Neuronal stem cell (in vitro differentiated cells): ENCODE measurements around the gene DNASE2.
"Not testable (repeated sequence)": the region's sequence is repeated elsewhere in the genome, so short reads cannot be mapped to it uniquely, and the experiment has no call there.

ENCODE experiments used
- DNase-seq: peaks from one replicate; pipeline ENCODE4 v3.0.0-alpha.2; 2013; ENCODE audit warnings: low spot score
- H2AFZ ChIP-seq: one replicate; pipeline ENCODE4 v1.6.1; 2013; ENCODE audit warnings: mild to moderate bottlenecking, low read length, inconsistent platforms
- H2AK5ac ChIP-seq: 2 replicates; pipeline ENCODE4 v1.6.1; 2013; ENCODE audit warnings: low read depth, mild to moderate bottlenecking, inconsistent platforms, low read length, moderate library complexity, mixed read lengths
- H2BK120ac ChIP-seq: 2 replicates; pipeline ENCODE4 v1.6.1; 2013; ENCODE audit warnings: low read depth, mild to moderate bottlenecking, inconsistent platforms, low read length, moderate library complexity, mixed read lengths
- H2BK12ac ChIP-seq: one replicate; pipeline ENCODE4 v1.6.1; 2013; ENCODE audit warnings: low read length, inconsistent platforms
- H2BK15ac ChIP-seq: 2 replicates; pipeline ENCODE4 v1.6.1; 2013; ENCODE audit warnings: mild to moderate bottlenecking, low read length, inconsistent platforms, mixed read lengths
- H2BK5ac ChIP-seq: one replicate; pipeline ENCODE4 v1.6.1; 2013; ENCODE audit warnings: inconsistent platforms, mild to moderate bottlenecking, low read length, moderate library complexity
- H3K14ac ChIP-seq: one replicate; pipeline ENCODE4 v1.6.1; 2013; ENCODE audit warnings: low read length, inconsistent platforms
- H3K18ac ChIP-seq: 2 replicates; pipeline ENCODE4 v1.6.1; 2013; ENCODE audit warnings: low read length, inconsistent platforms
- H3K23ac ChIP-seq: 2 replicates; pipeline ENCODE4 v1.6.1; 2013; ENCODE audit warnings: low read depth, mild to moderate bottlenecking, mixed read lengths, low read length, inconsistent platforms; ENCODE audit not compliant: poor library complexity
- H3K27ac ChIP-seq: replicated peaks from 3 replicates; pipeline ENCODE4 v1.5.1; 2013; ENCODE audit warnings: low read length, inconsistent platforms
- H3K27me3 ChIP-seq, 3 experiments: 2 replicates each; pipeline ENCODE4 v1.6.1; 2013; ENCODE audit warnings: low read length in 3 of 3, mild to moderate bottlenecking in 2 of 3, inconsistent platforms in 1 of 3, low read depth in 1 of 3, mixed read lengths in 1 of 3, moderate library complexity in 1 of 3; ENCODE audit not compliant: control insufficient read depth in 3 of 3, insufficient read depth in 3 of 3
- H3K36me3 ChIP-seq, 2 donors: replicated peaks in 1 of 2; 2 replicates each; pipeline ENCODE4 v1.6.1; 2013; ENCODE audit warnings: low read length in 2 of 2; ENCODE audit not compliant: control insufficient read depth in 2 of 2, insufficient read depth in 2 of 2
- H3K4ac ChIP-seq: 2 replicates; pipeline ENCODE4 v1.6.1; 2013; ENCODE audit warnings: inconsistent platforms, mild to moderate bottlenecking, low read length, moderate library complexity
- H3K4me1 ChIP-seq, 2 donors: 1 replicate in 1 of 2; 2 replicates in 1 of 2; pipeline ENCODE4 v1.6.1; 2013; ENCODE audit warnings: low read length in 2 of 2, low read depth in 1 of 2; ENCODE audit not compliant: control insufficient read depth in 2 of 2, insufficient read depth in 1 of 2
- H3K4me2 ChIP-seq: one replicate; pipeline ENCODE4 v1.6.1; 2013; ENCODE audit warnings: mild to moderate bottlenecking, low read length, inconsistent platforms; ENCODE audit not compliant: insufficient read depth, poor library complexity, severe bottlenecking
- H3K4me3 ChIP-seq, 2 donors: 2 replicates each; pipeline ENCODE4 v1.5.1; 2013; ENCODE audit warnings: low read length in 2 of 2, mild to moderate bottlenecking in 2 of 2, inconsistent platforms in 1 of 2, moderate library complexity in 1 of 2
- H3K79me1 ChIP-seq: one replicate; pipeline ENCODE4 v1.6.1; 2013; ENCODE audit warnings: low read depth, mild to moderate bottlenecking, inconsistent platforms, low read length, moderate library complexity
- H3K9ac ChIP-seq: one replicate; pipeline ENCODE4 v1.6.1; 2013; ENCODE audit warnings: mild to moderate bottlenecking, low read depth, low read length, inconsistent platforms; ENCODE audit not compliant: poor library complexity
- H3K9me3 ChIP-seq, 2 donors: replicated peaks in 1 of 2; 2 replicates each; pipeline versions ENCODE3 to v1.6.1; 2013; ENCODE audit warnings: low read length in 2 of 2, mild to moderate bottlenecking in 2 of 2, inconsistent platforms in 1 of 2, low read depth in 1 of 2, mixed read lengths in 1 of 2, moderate library complexity in 1 of 2; ENCODE audit not compliant: control insufficient read depth in 2 of 2, insufficient read depth in 1 of 2
- H4K8ac ChIP-seq: one replicate; pipeline ENCODE4 v1.6.1; 2013; ENCODE audit warnings: low read depth, mild to moderate bottlenecking, inconsistent platforms, low read length, moderate library complexity
- H4K91ac ChIP-seq: one replicate; pipeline ENCODE4 v1.6.1; 2013; ENCODE audit warnings: low read length, low read depth, mild to moderate bottlenecking, inconsistent platforms; ENCODE audit not compliant: poor library complexity
- WGBS, 2 donors: extraction: QIAGEN DNeasy Blood & Tissue Kit; methylation state at CpG; one replicate each; pipeline ENCODE4 v1.1.7; 2013; ENCODE audit warnings: missing lambda C conversion rate in 2 of 2, mixed read lengths in 1 of 2; ENCODE audit not compliant: insufficient read length in 2 of 2, insufficient replicate concordance in 1 of 2; ENCODE audit errors: extremely low coverage in 2 of 2; 5-methylcytosine and 5-hydroxymethylcytosine counted together

Gene DNASE2

DNA sequence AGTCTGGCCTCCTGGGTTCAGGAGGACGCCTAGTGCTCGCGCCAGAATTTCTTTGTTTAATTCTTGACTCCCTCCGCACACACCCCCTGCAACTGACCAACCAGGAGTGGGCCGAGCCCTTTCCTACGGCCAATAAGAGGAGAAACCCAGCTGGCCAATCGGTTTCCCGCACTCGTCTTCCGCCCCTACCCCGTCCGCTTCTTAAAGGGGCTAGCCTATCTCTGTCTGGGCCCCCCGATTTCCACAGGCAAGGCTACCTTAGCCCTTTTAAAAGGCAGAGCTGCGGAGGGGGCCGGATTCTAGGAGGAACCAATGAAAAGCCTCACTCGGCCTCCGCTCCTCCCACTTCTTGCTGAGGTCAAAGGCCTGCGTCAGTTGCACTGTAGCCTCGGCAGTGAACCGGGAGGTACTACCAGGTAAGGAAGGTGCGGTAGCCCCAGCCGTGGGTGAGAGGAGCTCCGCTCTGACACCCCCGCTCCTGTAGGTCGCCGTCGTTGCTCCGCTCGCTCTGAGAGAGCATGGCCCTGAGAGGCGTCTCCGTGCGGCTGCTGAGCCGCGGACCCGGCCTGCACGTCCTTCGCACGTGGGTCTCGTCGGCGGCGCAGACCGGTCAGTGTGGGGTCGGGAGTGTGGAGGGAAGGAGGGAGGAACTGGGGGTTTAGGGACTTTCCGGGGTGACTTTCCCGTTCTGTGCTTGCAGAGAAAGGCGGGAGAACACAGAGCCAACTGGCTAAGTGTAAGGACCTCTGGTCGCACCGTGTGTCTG lies 9.7 kb upstream of the DNASE2 start, which contains the start of gene GCDH:
TSS of gene GCDH (plus strand) at position 374 of the 766 bp plus-strand sequence. CDS start at position 519, 145 bp downstream.
- Histone ChIP-seq H2BK5ac (no peak within 1 kb of the TSS), H2AFZ (peak within 1 kb of the TSS; percentile 88), H3K23ac (peak within 1 kb of the TSS; percentile 25), H2BK120ac (no peak within 1 kb of the TSS), H2BK12ac (no peak within 1 kb of the TSS), H3K14ac (peak within 1 kb of the TSS; percentile 47), H3K9ac (peak within 1 kb of the TSS; percentile 92), H4K8ac (no peak within 1 kb of the TSS), H3K27me3 (peaks cover under 1 to 32% (median 14%) of the 10 kb centered on the region in 3 experiments), H3K4ac (no peak within 1 kb of the TSS), H3K27ac (peak within 1 kb of the TSS; percentile 52), H3K36me3 (peaks cover 17 to 23% of the 10 kb centered on the region in 2 donors), H3K4me2 (peak within 1 kb of the TSS; percentile 98), H2AK5ac (peak within 1 kb of the TSS; percentile 36), H3K79me1 (peaks cover 10% of the 10 kb centered on the region), H3K18ac (peak within 1 kb of the TSS; percentile 5), H4K91ac (no peak within 1 kb of the TSS), H3K9me3 (peaks cover 0 to 2% of the 10 kb centered on the region in 2 donors), H3K4me3 (peak within 1 kb of the TSS; percentile 90 to 99), H3K4me1 (peaks cover 4 to 8% of the 10 kb centered on the region in 2 donors), H2BK15ac (no peak within 1 kb of the TSS)
- no CpG with 5 or more reads among the region's 49 CpGs for WGBS, 2 donors
- DNase-seq, result peak; percentile 98

DNA sequence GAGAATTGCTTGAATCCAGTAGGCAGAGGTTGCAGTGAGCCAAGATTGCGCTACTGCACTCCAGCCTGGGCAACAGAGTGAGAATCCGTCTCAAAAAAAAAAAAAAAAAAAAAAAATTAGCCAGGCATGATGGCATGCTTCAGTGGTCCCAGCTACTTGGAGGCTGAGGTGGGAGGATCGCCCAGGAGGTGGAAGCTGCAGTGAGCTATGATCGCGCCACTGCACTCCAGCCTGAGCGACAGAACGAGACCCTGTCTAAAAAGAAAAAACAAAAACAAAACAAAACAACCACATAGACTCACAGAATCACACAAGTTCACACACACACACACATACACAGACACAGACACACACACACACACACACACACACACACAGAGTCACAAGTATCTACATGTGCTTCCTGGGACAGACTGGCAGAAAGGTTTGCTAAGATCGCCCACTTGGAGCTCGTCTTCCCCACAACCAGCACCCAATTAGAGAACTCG lies 9.1 kb upstream of the DNASE2 start:
- H2BK120ac ChIP-seq, H3K4ac ChIP-seq, H4K91ac ChIP-seq, H3K9me3 ChIP-seq, H3K79me1 ChIP-seq, H3K4me1 ChIP-seq, H2BK12ac ChIP-seq, H3K14ac ChIP-seq, H3K23ac ChIP-seq, H2AK5ac ChIP-seq, DNase-seq, H3K18ac ChIP-seq, H2BK5ac ChIP-seq, H4K8ac ChIP-seq, H2BK15ac ChIP-seq: not testable (repeated sequence)
- peak overlapping the region; percentile 84 to 90 for H3K4me3 ChIP-seq
- H3K36me3 ChIP-seq, result peaks cover 15 to 21% of the 10 kb centered on the region in 2 donors
- no CpG with 5 or more reads among the region's 10 CpGs for WGBS, 2 donors
- peak overlapping the region; percentile 89 for H3K4me2 ChIP-seq
- peak overlapping the region; percentile 88 for H2AFZ ChIP-seq
- peaks cover 3 to 38% (median 21%) of the 10 kb centered on the region in 3 experiments for H3K27me3 ChIP-seq
- H3K27ac ChIP-seq, result peak overlapping the region; percentile 52
- peak overlapping the region; percentile 80 for H3K9ac ChIP-seq

- no CpG with 5 or more reads among the region's 5 CpGs for WGBS, 2 donors
These were observed 6.9 kb upstream of the DNASE2 start for GRCh38 chr19:12888006-12888603.

More at GRCh38 chr19:12888006-12888603, 6.9 kb upstream of the DNASE2 start:
- Histone ChIP-seq H2BK5ac (no peak overlapping the region), H3K27me3 (peaks cover 11 to 60% (median 39%) of the 10 kb centered on the region in 3 experiments), H3K23ac (no peak overlapping the region), H3K27ac (no peak overlapping the region), H3K18ac (no peak overlapping the region), H3K4me3 (no peak overlapping the region), H4K91ac (no peak overlapping the region), H3K4ac (no peak overlapping the region), H3K4me2 (no peak overlapping the region), H3K79me1 (peaks cover 10% of the 10 kb centered on the region), H2AK5ac (no peak overlapping the region), H2AFZ (no peak overlapping the region), H2BK120ac (no peak overlapping the region), H4K8ac (no peak overlapping the region), H3K36me3 (peaks cover 0 to 1% of the 10 kb centered on the region in 2 donors), H2BK15ac (no peak overlapping the region), H3K4me1 (peaks cover 4 to 8% of the 10 kb centered on the region in 2 donors), H3K9me3 (peaks cover 11 to 13% of the 10 kb centered on the region in 2 donors), H3K14ac (no peak overlapping the region), H2BK12ac (no peak overlapping the region), H3K9ac (no peak overlapping the region)
- no peak for DNase-seq
